AG04450 (cell line): ENCODE data around the gene TMED4. TPM values are rescaled to one million over a fixed set of nuclear protein-coding genes. Genes with fewer than 3 reads are reported as not detected.

Experiments
- CTCF ChIA-PET: fragments of 300-600, 350-600 bp; formaldehyde crosslinking; extraction: SDS; loops from one replicate; lab custom pipeline; 2022; ENCODE audit warnings: antibody characterized with exemption, inconsistent platforms; lab: Charles Lee
- POLR2A ChIA-PET: fragments of 350-600 bp; formaldehyde crosslinking; extraction: SDS; loops from one replicate; lab custom pipeline; 2021; ENCODE audit warnings: antibody characterized with exemption, inconsistent platforms; lab: Yijun Ruan, JAX
- DNase-seq: peaks from one replicate; pipeline ENCODE4 v3.0.0-alpha.2; 2011; ENCODE audit warnings: low read depth, low spot score
- H3K27ac ChIP-seq: one replicate; pipeline ENCODE4 v1.5.1; 2012; ENCODE audit warnings: low read depth, low read length, control low read depth
- H3K27me3 ChIP-seq: one replicate; pipeline ENCODE4 v1.6.0; 2012; ENCODE audit warnings: low read length; ENCODE audit not compliant: control insufficient read depth, insufficient read depth
- H3K4me3 ChIP-seq: 2 replicates; pipeline ENCODE4 v1.5.1; 2011; ENCODE audit warnings: mild to moderate bottlenecking, low read depth, low read length, control low read depth
- H3K9me3 ChIP-seq: 2 replicates; pipeline ENCODE4 v1.5.1; 2012; ENCODE audit warnings: low read length; ENCODE audit not compliant: control insufficient read depth, insufficient read depth
- CTCF ChIP-seq: IDR thresholded peaks from 2 replicates; pipeline ENCODE4 v1.5.1; 2011; ENCODE audit warnings: low read depth, low read length, control low read depth, inconsistent platforms
- polyA plus RNA-seq: library from polyadenylated mRNA; depleted of rRNA; stranded (reverse); fragments of >200 nt; gene quantifications from 2 replicates; pipeline ENCODE4 v1.2.3, GENCODE V29; 2011

TMED4 gene
- polyA plus RNA-seq, 1 experiment = 78.4 TPM

GRCh38 chr7:44607141-44608068, 25.4 kb upstream of the TMED4 start:
- DNase-seq = no peak
- Histone ChIP-seq H3K27me3 (peaks cover 3% of the 10 kb centered on the region), H3K27ac (peak overlapping the region; percentile 61), H3K4me3 (peak overlapping the region; percentile 99), H3K9me3 (no peaks in the 10 kb centered on the region)
- POLR2A ChIA-PET = interaction anchor here (0.7 to 1.9 kb wide), 10 partner anchors 24 to 190 kb away, joined by 3 to 8 read pairs (median 5); partner anchors contain the start of genes DDX56 and TMED4
- CTCF ChIA-PET = interaction anchor here (0.6 to 1.6 kb wide), 3 partner anchors 13 to 529 kb away, joined by 4 to 7 read pairs (median 6); no protein-coding TSS in a partner anchor
- TF ChIP-seq CTCF = no peak

GRCh38 chr7:44606341-44607140, 24.5 kb upstream of the TMED4 start, which contains the start of gene OGDH:
OGDH (plus strand) TSS chr7:44606627; CDS start chr7:44624344, 17,717 bp downstream.
- Histone ChIP-seq H3K27ac (peak within 1 kb of the TSS; percentile 89), H3K9me3 (no peaks in the 10 kb centered on the region), H3K27me3 (peaks cover 3% of the 10 kb centered on the region), H3K4me3 (peak within 1 kb of the TSS; percentile 99)
- POLR2A ChIA-PET = interaction anchor here (0.6 to 1.9 kb wide), 12 partner anchors 25 to 279 kb away, joined by 3 to 8 read pairs (median 4); partner anchors contain the start of genes DDX56, PURB and TMED4
- CTCF ChIA-PET = interaction anchor here (1.6 kb wide), 1 partner anchor 14 kb away, joined by 6 read pairs; no protein-coding TSS in a partner anchor
- no peak for TF ChIP-seq CTCF
- DNase-seq = peak; percentile 99

- no peak overlapping the region for H3K27ac ChIP-seq
- H3K4me3 ChIP-seq = no peak overlapping the region
- peaks cover 3% of the 10 kb centered on the region for H3K27me3 ChIP-seq
- no peaks in the 10 kb centered on the region for H3K9me3 ChIP-seq
- no peak for DNase-seq
- no peak for TF ChIP-seq CTCF
- CTCF ChIA-PET = no interaction called here
- POLR2A ChIA-PET = no interaction called here
These were observed 22.9 kb upstream of the TMED4 start for GRCh38 chr7:44604941-44605340.

- H3K9me3 ChIP-seq = no peaks in the 10 kb centered on the region
- no peak overlapping the region for H3K4me3 ChIP-seq
- H3K27me3 ChIP-seq = peaks cover 5% of the 10 kb centered on the region
- ChIA-PET CTCF (no interaction called here), POLR2A (interaction anchor here (0.7 kb wide), 2 partner anchors 31 to 33 kb away, joined by 6 to 10 read pairs; no protein-coding TSS in a partner anchor)
- no peak for DNase-seq
- no peak for TF ChIP-seq CTCF
- no peak overlapping the region for H3K27ac ChIP-seq
These were observed 21.2 kb upstream of the TMED4 start for GRCh38 chr7:44603193-44603592.
